ENCODE data around the gene ADAMTS2.

ADAMTS2 gene

GRCh38 chr5:179345433-179346321 is at the start of gene ADAMTS2:
Gene ADAMTS2 (minus strand): TSS chr5:179345461. CDS start chr5:179345328, 133 bp downstream.
- DNase-seq: no peak

GRCh38 chr5:179393078-179393477 is 47.8 kb upstream of the ADAMTS2 start:
- no peak for DNase-seq

GRCh38 chr5:179387151-179388110 is 42.2 kb upstream of the ADAMTS2 start:
- DNase-seq: no peak

- DNase-seq: no peak
These were observed 40.7 kb upstream of the ADAMTS2 start for GRCh38 chr5:179385914-179386313.

DNA sequence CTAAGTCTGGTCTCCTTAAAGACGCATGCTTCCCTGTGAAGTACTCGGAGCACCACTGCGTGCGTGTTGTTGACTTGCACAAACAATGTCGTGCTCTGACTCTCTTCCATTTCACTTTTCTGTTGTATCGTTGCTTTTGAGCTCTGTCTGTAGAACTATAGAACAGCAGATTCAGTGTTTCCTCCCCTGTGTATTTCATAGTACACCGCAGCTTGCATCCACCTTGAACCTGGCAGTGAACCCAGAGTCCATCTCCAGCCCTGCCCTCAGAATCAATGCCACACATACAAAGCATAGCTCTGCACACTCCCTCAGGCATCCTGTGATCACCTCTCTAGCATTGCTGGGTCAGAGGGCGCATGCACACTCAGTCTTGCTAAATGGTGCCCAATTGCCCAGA is 37.2 kb upstream of the ADAMTS2 start:
- DNase-seq: no peak

GRCh38 chr5:179381691-179382090 is 36.4 kb upstream of the ADAMTS2 start:
- no peak for DNase-seq

DNA sequence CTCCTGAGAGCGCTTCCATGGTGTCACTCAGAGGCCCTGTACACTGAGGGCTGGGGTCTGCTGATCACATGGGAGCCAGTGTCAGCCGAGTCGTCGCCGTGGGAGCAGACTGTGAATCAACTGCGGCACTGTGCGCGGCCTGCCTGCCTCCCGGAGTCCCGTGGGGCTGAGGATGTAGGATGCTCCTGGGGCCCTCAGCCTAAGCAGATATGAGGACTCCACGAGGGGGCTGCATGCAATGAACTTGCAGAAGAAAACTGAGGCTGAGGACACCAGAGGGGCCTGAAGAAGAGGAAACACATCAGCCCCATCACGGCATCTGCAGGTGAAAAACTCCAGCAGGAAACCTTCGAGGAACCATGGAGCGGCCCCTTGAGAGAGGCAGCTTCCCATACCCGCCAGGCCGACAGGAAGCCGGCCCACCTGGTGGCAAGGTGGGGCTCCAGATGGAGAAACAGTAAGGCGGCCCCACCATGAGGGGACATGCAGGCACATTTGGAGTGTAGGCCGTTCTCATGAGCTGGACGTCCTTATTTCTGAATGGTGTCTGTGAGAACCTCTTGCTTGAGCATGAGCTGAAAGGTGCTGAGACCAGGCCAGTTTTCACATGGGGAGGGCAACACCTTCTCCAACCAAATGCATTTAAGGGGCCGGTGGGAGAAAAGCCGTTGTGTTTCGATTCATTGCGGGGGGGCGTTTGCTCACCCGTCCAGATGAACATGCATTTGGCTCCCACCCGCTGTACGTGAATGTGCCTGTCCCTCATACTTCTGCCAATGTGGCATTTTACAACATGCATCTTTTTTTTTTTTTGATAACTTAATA is 35.2 kb upstream of the ADAMTS2 start:
- no peak for DNase-seq

- DNase-seq: no peak
These were observed 34.1 kb upstream of the ADAMTS2 start for GRCh38 chr5:179379321-179379890.

DNA sequence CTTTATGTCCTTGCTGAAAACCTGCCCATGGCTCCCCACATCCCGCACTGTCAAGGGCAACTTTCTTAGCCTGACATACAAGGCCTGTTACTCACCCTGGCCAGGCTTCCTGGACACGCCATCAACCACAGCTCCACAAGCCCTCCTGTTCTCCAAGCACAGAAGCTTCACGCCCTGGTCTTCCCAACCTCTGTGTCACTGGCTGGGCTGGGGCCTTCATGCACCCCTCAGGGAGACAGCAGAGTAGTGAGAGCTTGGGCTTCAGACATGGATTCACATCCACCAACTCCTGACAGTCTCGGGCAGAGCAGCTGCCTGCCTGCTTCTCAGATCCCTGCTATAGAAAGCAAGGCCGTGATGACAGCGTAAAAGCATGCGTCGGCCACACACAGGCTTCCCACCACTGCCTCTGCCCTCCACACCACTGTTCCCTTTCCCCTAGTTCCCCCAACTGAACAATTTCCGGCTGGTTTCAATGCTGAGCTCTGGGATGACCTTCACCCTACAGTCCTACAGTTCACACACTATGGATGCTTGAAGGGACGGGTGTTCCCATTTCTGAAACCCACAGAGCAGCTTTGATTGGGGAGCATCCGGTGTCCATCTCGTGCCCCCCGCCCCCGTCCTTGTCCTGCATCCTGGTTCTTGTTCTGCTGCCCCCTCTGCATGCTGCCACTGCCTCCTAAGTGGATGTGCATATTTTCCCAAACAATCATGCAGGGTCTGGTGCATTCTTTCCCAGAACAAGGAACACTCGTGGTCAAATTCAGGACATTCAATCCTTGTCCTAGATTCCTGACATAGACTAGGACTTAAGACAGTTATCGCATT is 33.4 kb upstream of the ADAMTS2 start:
- DNase-seq: no peak

DNA sequence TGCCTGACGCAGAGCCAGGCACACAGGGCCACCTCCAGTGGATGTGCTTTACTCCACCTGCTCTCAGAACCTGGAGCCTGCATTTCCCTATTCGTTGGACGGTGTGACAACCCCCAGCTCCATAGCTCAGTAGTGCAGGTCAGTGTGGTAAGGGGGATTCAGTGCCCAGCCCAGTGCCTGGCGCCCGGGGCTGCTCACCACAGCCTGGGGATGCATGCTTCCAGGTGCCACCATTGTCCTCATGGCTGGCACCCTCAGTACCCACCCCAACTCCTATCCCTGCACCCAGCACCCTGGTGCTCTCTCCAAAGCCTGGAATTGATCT is 32.8 kb upstream of the ADAMTS2 start:
- no peak for DNase-seq

GRCh38 chr5:179377421-179378115 is 32.3 kb upstream of the ADAMTS2 start:
- DNase-seq: no peak

DNA sequence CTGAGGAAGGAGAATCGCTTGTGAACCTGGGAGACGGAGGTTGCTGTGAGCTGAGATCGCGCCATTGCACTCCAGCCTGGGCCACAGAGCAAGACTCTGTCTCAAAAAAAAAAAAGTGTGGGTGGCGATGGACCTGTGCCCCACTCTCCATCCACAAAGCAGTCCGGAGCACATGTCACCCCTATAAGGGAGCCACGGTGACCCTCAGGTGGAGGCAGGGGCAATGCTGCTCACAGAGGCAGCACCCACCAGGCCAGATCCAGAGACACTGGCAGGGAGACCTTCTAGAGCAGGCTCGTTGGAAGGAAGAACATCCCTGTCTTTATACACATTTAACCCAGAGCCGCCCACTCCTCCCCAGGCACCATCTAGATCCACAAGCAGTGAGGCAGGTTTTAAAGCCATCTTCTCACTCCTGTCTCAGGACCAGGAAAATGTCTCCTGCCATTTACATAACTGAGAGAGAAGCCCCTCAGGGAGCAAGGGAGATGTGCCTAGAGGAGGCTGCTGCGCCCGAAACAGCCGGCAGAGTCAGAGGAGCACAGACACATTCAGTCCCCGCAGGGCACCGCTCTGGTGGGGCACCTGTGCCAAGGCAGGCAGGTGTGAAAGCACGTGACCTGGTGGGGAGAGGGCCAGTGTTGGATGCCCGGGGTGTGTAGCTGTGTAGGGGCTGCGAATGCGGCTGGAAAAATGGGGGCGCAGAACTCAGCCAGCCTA is 31.6 kb upstream of the ADAMTS2 start:
- no peak for DNase-seq

DNA sequence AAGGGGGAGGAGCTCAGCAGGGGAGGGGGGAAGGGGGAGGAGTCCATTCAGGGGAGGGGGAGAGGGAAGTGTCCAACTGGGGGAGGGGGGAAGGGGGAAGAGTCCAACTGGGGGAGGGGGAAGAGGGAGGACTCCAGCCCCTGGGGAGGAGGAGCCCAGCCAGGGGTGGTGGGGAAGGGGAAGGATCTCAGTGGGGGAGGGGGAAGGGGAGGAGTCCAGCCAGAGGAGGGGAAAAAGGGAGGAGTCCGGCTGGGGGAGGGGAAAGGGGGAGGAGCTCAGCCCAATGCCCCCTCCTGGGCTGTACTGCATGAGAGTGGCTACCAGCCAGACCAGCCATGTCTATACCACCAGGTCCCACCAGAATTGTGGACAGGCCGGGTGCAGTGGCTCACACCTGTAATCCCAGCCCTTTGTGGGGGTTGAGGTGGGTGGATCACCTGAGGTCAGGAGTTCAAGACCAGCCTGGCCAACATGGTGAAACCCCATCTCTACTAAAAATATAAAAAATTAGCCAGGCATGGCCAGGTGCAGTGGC is 30.6 kb upstream of the ADAMTS2 start:
- no peak for DNase-seq

- DNase-seq: no peak
These were observed 30.0 kb upstream of the ADAMTS2 start for GRCh38 chr5:179375236-179375685.

DNA sequence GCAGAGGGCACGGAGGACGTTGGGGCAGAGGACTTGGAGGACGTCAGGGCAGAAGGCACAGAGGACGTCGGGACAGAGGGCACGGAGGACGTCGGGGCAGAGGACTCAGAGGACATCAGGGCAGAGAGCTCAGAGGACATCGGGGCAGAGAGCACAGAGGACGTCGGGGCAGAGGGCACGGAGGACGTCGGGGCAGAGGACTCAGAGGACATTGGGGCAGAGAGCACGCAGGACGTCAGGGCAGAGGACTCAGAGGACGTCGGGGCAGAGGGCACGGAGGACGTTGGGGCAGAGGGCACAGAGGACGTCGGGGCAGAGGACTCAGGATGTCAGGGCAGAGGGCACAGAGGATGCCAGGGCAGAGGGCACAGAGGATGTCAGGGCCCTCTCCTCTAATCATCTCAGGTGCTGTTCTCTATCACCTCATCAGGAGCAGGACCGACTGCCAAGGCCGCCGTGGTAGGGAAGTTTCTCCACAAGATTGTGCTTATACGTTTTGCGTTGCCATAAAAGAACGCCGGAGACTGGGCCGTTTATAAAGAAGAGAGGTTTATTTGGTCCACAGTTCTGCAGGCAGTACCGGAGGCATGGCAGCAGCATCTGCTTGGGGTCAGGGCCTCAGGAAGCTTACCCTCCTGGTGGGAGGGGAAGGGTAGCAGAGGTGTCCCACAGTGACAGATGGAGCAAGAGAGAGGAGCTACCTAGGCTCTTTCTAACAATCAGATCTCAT is 29.4 kb upstream of the ADAMTS2 start:
- DNase-seq: no peak

- no peak for DNase-seq
These were observed 28.8 kb upstream of the ADAMTS2 start for GRCh38 chr5:179373961-179374505.

- DNase-seq: no peak
These were observed 28.1 kb upstream of the ADAMTS2 start for GRCh38 chr5:179373101-179373934.
